HG03060 (cell line): ENCODE results near the gene NPW.

Experiments used
- ATAC-seq: cut with Tn5 transposase; IDR thresholded peaks from one replicate; pipeline ENCODE4 v1.9.1; 2021; ENCODE audit warnings: low read depth, moderate number of reproducible peaks; ENCODE audit not compliant: unreplicated experiment

The NPW gene

DNA sequence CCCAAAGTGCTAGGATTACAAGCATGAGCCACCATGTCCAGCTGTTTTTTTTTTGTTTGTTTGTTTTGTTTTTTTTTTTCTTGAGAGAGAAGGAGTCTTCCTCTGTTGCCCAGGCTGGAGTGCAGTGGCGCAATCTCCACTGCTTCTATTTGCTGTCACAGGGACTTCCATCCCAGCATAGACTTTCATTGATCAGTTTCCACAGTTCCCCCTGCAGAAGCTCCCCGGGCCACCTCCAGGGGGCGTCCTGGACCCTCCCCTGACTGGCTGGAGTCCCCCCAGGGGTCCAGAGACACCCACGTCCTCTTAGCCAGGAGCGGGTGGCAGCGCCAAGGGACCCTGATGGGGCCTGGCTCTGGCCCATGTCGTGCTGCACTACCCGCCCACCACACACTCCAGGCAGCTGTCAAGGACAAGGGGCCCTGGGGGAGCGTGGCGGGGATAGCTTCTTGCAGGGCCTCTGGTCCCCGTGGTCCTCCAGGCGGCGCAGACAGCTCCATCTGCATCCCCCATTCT, 3.1 kb upstream of the NPW start:
- ATAC-seq, result no peak

DNA sequence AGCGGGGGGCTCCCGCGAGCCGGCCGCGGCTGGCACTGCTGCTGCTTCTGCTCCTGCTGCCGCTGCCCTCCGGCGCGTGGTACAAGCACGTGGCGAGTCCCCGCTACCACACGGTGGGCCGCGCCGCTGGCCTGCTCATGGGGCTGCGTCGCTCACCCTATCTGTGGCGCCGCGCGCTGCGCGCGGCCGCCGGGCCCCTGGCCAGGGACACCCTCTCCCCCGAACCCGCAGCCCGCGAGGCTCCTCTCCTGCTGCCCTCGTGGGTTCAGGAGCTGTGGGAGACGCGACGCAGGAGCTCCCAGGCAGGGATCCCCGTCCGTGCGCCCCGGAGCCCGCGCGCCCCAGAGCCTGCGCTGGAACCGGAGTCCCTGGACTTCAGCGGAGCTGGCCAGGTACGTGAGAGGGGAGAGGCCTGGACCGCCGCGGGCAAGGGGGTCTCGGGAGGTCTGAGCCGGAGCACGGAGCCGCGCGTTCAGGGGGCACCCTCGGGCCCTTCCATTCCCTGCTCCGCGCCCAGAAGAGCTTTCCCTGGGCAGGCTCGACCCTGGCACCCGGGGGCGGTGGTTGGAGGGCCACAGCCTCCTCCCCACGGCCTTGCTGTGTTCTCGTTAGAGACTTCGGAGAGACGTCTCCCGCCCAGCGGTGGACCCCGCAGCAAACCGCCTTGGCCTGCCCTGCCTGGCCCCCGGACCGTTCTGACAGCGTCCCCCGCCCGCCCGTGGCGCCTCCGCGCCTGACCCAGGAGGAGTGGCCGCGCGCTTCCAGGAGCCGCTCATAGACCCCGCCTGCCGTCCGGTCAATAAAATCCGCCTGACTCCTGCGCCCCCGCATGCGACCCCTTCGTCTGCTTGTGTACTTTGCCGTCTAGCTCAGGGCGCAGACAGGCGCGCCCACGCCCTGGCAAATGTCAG, 591 bp downstream of the NPW start:
- no peak for ATAC-seq

DNA sequence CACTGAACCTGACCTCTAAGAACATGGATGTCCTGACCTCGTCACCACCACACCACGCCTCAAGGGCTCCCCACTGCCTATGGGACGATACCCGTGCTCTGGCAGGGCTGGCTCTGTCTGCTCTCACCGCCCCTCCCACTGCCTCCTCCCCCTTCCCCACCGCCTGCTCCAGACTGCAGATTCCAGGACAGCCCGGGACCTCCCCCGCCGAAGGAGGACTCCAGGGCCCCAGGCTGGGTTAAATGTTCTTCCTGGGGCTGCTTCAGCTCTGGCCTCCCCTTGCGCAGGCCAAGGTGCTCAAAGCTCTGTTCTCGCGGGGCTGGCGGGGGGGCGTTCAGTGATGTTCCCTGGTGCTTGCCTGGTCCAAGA, 3.1 kb downstream of the NPW start:
- ATAC-seq, result no peak

DNA sequence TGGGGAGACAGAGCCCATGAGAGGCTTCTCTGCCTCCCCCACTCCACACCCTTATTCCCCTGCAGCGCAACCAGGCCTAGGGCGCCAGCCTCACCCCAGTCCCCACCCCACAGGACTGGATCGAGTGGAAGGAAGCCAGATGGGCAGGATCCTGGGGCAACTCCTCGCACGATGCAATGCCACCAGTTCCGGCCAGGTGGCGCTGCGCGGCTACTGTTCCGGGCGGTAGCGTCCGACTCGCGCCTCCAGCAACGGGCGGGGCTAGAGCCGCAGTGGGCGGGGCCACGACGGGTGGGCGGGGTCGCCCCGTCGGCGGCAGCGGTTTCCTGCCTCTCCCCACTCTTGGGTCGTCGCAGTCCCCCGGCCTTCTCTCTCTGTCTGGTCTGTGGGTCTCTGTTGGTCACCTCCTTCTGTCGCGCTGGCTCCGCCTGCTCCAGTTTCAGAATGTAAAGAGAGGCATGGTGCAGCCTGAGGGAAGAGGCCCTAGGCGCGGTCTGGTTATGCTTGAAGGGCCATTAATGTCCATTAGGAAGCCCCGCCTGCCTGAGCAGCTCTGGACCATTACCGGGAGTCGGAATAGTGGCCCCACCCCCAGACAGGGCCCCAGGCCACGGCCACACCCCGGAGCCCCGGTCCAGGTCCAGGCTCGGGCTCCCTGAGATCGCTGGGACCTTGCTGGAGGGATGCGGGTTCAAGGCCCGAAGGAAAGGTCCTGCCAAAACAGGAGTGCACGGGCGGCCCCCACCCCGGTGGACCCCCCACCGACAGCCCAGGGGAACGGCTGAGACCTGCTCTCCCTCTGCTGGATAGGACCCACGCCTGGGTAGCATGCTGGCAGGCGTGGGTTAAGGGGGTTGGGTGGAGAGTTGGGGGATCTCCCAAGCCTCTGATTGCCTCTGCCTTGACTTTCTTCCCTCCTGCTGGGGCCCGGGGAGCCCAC, 3.8 kb downstream of the NPW start:
- peak; percentile 64 for ATAC-seq

DNA sequence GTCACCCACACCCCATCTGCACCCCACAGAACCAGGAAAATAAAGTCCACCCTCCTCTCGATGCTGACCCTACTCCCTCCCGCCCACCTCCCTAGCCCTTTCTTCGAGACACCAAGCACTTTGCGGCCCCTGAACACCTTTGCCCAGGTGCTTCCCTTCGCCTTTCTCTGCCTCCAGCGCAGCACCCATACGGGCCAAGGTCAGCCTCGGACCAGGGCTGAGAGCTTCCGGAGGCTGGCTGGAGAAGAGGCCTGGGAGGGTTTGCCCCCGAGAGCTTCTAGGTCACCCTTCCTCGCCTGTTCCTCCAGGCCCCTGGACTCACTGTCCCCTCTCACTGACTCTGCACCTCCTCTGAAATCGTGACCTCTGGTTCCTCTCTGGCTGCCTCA, 4.4 kb downstream of the NPW start:
- no peak for ATAC-seq

DNA sequence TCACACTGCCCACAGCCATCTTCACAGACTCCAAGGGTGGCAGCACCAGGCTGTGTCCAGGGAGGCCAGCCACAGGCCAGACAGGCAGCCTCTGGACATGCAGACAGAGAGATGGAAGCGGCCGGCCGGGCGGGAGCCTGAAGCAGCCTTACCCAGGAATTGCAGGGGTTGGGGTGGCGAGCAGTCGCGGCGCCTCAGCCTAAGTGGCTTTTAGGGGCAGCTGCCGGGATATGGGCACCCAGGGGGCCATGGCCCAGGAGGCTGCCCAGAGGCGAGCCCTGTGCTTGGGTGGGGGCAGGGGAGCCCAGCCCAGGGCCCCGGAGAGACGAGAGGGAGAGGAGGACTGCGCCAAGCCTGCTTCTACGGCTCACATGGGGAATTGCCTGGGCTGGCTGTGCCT, 5.7 kb downstream of the NPW start:
- ATAC-seq, result no peak

DNA sequence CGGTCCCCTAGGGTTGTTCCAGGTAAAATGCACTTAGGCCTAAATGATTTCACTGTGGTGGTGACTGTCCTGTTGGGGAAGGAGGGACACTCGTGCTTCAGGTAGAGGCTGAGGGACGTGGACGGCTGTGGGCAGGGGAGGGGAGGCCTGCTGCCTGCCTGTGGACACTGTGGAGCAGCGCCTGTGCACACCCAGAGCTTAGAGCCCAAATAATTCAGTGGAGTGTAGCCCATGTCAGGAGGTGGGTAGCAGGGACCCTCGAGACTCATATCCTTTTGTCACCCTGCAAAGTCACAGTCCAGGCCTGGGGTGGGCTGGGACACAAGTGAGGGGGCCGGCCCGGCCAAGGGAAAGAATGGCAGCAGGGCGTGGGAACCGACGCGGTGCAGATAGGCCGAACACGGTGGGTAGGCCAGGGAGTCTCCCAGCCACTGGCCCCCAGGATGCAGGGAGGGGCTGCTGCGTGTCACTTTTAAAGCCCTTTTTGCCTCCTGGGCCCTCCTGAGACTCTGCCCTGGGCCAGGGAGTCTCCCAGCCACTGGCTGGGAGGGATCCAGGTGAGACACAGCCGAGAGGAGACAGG, 6.4 kb downstream of the NPW start:
- no peak for ATAC-seq

DNA sequence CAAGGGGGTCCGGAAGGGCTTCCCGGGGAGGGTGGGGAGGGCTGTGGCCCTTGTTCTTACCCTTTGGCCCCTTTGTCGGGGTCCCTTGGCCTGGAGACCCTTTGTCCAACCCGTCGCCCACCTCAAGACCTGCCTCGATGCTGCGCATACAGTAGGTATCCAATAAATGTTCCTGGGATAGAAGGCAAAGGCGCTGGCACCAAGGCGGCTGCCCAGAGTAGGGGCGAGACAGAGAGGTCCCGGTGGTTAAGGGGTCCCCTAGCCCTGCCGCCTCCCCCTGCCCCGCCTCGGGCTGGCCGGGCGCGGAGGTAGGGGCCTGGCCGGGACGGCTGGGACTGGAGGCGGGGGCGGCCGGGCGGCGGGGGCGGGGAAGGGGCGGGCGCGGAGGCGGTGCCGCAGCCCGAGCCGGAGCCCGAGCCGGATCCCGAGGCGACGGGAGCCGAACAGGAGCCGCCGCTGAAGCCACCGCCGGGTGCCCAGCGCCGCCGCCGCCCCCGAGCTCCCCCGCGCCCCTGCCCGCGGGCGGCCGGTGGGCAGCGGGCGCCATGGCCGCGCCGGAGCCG, 7.0 kb downstream of the NPW start, which contains the start of gene NHERF2:
Gene NHERF2, plus strand, starts transcription at position 442 of the 563 bp plus-strand sequence. Its CDS starts 104 bp downstream, at position 546.
- no peak for ATAC-seq

DNA sequence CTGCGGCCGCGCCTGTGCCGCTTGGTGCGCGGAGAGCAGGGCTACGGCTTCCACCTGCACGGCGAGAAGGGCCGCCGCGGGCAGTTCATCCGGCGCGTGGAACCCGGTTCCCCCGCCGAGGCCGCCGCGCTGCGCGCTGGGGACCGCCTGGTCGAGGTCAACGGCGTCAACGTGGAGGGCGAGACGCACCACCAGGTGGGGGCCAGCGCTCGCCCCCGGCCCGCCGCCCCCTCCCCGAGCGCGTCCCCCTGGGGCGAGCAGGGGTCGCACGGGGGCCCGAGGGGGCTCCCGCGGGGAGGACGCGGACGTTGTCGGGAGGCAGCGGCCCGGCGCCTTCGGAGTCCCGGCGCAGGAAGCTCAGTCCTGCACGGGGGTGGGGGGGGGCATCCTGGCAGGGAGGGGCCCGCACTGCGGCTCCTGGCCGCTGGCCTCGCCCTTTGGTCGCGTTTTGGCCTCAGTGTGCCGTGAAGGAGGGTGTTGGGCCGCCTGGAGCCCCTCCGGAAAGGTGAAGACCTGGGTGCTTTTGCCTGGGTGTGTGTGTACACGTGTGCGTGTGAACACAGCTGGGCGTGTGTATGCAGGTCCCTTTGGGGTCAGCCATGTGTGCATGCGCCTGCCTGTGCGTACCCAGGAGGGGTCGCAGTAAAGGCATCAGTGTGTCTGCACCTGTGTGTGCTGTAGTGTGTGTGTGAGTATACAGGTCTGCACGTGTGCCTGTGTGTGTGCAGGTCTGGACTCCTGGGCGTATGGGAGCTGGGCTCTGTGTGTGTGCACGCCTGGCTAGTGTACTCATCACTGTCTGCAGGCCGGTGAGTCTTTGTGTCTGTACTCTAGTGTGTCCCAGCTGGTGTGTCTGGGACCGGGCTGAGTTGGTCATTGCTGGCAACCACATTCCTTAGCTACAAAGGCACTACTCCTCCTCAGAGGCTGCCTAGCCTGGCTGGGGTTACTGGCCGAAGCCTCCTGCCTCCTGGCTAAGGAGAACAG, 7.7 kb downstream of the NPW start:
- ATAC-seq, result no peak

DNA sequence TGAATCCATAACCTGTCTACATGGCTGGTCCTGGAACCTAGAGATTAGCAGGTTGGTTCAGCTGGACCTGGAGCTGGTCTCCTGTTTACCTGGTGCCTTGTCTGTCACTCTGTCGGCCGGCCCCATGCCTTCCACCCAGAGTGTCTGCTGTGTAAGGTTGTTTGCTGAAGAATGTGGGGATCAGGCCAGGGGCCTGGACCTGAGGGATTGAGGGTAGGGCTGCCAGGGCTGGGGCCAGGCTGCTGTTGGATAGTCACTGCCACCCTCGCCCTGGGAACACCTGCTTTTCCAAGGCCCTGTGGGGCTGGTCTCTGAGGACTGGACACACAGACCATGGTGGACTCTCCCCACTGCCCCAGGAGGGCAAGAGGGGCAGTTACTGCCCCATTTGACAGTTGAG, 8.6 kb downstream of the NPW start:
- ATAC-seq, result no peak

DNA sequence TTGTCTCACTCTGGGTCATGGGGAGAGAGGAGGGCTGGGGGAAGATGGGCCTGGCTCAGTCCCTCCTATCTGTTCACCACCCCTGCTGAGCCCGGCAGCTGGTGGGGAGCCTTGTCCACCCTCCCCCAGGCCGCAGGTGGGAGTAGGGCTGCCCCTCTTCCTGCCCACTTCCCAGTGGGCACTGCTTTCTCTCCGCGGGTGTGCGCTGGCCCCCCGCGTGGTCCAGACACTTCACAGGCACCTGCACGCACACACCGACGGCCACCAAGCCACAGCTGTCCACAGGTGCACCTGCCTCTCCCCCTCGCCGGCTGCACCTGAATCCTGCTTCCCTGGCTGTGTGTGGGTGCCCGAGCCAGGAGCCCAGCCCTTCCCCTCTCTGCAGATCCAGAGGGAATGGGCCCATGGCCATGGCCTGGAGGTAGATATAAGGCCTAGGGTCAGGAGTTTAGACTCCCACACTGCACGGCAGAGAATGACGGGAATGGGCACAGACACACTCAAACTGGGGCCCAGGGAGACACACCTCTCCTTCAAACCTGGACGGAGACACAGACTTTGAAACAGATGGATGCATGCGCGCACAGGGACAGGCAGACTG, 9.1 kb downstream of the NPW start:
- no peak for ATAC-seq

DNA sequence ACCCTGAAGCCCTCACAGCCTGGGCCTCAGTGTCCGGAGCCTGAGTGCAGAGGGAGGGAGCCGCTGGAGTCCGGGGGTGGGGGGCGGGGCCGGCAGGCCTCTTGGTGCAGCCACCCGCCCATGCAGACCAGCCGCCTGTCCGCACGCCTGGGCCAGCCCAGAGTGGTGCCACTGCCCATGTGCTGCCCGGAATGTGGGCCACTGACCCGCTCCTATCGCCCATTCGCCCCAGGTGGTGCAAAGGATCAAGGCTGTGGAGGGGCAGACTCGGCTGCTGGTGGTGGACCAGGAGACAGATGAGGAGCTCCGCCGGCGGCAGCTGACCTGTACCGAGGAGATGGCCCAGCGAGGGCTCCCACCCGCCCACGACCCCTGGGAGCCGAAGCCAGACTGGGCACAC, 9.8 kb downstream of the NPW start:
- ATAC-seq, result no peak

DNA sequence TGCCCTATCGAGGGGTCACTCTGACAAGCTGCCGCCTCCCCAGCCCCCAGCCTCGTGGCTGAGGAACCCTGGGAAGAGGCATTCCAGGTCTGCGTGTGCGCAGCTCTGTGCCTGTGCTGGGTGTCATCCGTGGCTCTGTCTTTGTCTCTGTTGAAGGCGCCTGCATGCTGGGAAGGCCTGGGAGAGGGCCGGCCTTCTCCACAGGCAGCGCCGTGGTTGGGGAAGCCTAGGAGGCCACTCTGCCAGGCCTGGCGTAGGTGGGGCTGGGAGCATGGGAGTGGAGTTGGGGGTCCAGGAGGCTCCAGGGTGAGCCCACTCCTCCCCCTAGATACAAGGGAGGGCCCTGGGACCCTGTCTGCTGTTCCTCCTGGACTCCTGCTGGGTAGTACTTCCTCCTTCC, 10.5 kb downstream of the NPW start:
- ATAC-seq, result no peak

DNA sequence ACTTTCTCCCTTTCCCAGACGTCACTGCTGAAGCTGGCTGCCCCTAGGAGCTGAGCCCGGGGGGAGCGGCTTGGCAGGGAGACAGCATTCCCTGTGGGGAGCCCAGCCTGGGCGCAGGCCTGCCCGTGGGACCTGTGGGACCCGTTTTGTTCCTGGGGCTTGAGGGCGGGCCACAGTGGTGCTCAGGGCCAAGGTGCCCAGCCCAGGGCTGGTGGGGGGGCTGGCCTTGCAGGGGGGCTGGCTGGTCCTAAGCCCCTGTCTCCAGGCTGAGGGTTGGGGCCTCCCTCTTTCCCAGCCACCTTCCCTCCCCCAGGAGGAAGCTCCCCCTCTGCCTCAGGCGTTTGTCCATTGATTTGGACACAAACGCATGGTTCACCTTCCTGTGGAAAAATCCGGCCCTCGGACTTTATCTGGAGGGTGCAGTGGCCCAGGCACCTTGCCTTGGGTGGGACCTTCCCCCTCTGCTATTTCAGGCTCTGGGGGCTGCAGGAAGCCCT, 11.5 kb downstream of the NPW start:
- no peak for ATAC-seq

DNA sequence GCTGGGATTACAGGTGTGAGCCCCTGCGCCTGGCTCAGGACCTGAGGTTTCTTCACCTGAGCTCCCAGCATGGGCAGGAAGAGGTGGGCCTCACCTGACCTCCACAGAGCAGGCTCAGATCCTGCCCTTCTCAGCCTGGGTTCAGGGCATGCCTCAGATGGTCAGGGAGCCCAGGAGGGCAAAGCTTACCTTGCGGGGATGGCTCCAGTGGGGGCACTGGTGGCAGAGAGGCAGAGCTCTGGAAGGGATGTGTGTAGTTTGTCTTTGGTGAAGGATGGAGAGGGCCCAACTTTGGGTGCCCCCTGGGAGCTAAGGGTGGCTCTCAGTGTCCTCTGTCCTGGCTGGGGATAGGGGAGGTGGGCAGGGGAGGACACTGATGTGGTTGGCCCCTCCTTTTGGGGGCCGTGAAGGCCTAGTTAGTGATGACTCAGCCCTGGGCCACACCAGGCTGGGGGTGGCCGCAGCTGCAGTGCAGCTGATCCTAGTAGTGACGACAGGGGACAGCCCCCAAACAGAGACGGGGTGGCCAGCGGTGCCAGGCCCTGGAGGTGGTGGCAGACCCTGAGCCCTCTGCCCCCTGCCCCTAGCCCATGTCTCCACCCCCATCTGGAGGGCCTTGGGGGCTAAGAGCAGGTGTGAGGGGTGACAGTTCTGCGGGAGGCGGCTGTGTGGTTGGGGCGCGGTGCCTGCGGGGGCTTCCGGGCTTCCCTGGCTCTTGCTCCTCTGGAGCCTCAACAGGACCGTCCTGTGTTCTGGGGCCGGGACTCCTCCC, 12.9 kb downstream of the NPW start:
- no peak for ATAC-seq

DNA sequence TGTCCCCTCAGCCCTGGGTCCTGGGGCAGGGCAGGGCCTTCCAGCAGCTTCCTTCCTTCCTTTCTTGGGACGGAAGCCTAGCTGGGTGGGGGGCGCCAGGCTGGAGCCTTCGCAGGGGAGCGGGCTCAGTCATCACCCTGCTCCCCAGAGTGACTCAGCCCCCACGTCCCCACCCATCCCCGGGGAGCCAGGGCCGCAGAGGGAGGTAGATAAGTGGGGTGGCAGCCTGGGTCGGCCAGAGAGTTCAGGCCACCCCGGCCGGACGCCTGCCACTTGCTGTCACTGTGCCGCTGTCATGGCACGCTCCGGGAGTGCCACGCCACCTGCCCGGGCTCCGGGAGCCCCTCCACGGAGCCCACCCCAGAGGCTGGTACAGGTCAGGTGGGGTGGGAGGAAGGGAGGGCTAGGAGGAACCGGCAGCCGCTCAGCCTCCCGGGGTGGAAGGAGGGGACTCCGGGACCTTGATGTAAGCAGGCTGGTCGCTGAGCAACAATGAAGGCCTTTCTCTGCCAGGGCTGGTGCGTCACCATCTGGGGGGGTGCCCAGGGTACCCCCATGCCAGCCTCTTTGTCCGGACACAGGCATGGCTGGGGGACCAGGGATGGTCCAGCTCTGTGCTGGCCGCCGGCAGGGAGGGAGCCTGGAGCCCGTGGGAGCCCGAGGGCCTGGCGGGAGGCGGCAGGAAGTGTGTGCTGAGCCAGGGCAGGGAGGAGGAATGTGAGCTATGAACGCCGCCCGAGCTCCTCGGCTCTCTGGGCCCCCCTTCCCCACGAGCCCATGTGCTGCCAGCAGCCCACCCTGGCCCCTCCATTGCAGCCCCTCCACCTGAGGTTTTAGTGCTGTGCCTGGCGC, 13.7 kb downstream of the NPW start:
- no peak for ATAC-seq
